Erythroblast (primary cell): ENCODE data around the gene MMAA.

Source experiments
- GATA1 ChIP-seq: IDR thresholded peaks from 2 replicates; pipeline ENCODE4 v1.6.1; 2011; ENCODE audit warnings: low read depth, mild to moderate bottlenecking, control low read depth, low read length, moderate library complexity
- POLR2A ChIP-seq: IDR thresholded peaks from 2 replicates; pipeline ENCODE4 v1.6.1; 2011; ENCODE audit warnings: mild to moderate bottlenecking, low read length

GRCh38 chr4:145639186-145639698 lies 20.1 kb downstream of the MMAA start:
- no peak for TF ChIP-seq POLR2A
- no peak for TF ChIP-seq GATA1
